Body of pancreas (tissue), 4 donors: ENCODE results near the gene ARPC1A. TPM values are rescaled to one million over a fixed set of nuclear protein-coding genes. Genes with fewer than 3 reads are reported as not detected.

Experiments used
- ATAC-seq: fragments of 150-250 bp; one replicate; pipeline ENCODE4 v1.9.1; 2016
- DNase-seq, 4 donors: peaks; one replicate each; pipeline ENCODE4 v3.0.0-alpha.2; 2019
- H3K27ac ChIP-seq, 4 donors: fragments of 200-600 bp; sonication (generic); 1 replicate in 3 of 4; 2 replicates in 1 of 4; pipeline versions ENCODE4 v1.5.1 to v1.6.1; 2016 to 2019; ENCODE audit warnings: mild to moderate bottlenecking in 1 of 4, mixed read lengths in 1 of 4, moderate library complexity in 1 of 4
- H3K27me3 ChIP-seq, 2 donors: fragments of 200-600 bp; sonication (generic); one replicate each; pipeline ENCODE4 v1.6.0; 2016; ENCODE audit warnings: mild to moderate bottlenecking in 1 of 2
- H3K36me3 ChIP-seq, 2 donors: fragments of 200-600 bp; sonication (generic); replicated peaks in 1 of 2; 2 replicates each; pipeline ENCODE4 v1.5.1; 2016; ENCODE audit warnings: low read depth in 2 of 2; ENCODE audit not compliant: insufficient read depth in 1 of 2
- H3K4me1 ChIP-seq: fragments of 200-600 bp; sonication (generic); one replicate; pipeline ENCODE4 v1.6.0; 2016
- H3K4me3 ChIP-seq, 2 donors: fragments of 200-600 bp; sonication (generic); 1 replicate in 1 of 2; 2 replicates in 1 of 2; pipeline ENCODE4 v1.5.1; 2016 to 2019
- H3K9me3 ChIP-seq, 3 donors: fragments of 200-600 bp; sonication (generic); 1 replicate in 2 of 3; 2 replicates in 1 of 3; pipeline ENCODE4 v1.5.1; 2016
- POLR2A ChIP-seq, 3 donors: fragments of 450-650 bp; IDR thresholded peaks; one replicate each; pipeline ENCODE4 v1.6.1; 2016; ENCODE audit warnings: antibody characterized with exemption in 3 of 3, mild to moderate bottlenecking in 2 of 3
- WGBS, 2 donors: methylation state at CpG; one replicate each; pipeline ENCODE4 v1.1.5; 2017; 5-methylcytosine and 5-hydroxymethylcytosine counted together
- intact Hi-C: fragments of 100-400 bp; cut with DNase I; formaldehyde crosslinking; loops from one replicate; pipeline ENCODE4 v1.15.1; 2023
- total RNA-seq, 2 donors: library from RNA; depleted of rRNA; stranded (reverse); fragments of >200 nt; gene quantifications; one replicate each; pipeline ENCODE4 v1.1.0, GENCODE V29; 2016
- TF ChIP-seq, protein P1 (sequence below), 7 experiments: fragments of 450-650 bp in 4 of 7; fragments of 200-600 bp in 3 of 7; sonication (generic) in 3 of 7; IDR thresholded peaks; one replicate each; pipeline ENCODE4 v1.5.1; 2016 to 2019; ENCODE audit warnings: antibody characterized with exemption in 7 of 7

ARPC1A gene
- total RNA-seq, 2 donors from 2014 or later = 63.0 to 106 TPM

GRCh38 chr7:99362801-99363200 is 37.1 kb downstream of the ARPC1A start:
- Histone ChIP-seq H3K4me3 (no peak overlapping the region), H3K36me3 (peaks cover 6 to 35% of the 10 kb centered on the region in 2 donors), H3K4me1 (no peaks in the 10 kb centered on the region), H3K9me3 (no peaks in the 10 kb centered on the region), H3K27me3 (no peaks in the 10 kb centered on the region), H3K27ac (no peak overlapping the region)
- no peak for TF ChIP-seq POLR2A (IDR thresholded peaks at IDR 0.05)
- TF ChIP-seq, protein P1, sequence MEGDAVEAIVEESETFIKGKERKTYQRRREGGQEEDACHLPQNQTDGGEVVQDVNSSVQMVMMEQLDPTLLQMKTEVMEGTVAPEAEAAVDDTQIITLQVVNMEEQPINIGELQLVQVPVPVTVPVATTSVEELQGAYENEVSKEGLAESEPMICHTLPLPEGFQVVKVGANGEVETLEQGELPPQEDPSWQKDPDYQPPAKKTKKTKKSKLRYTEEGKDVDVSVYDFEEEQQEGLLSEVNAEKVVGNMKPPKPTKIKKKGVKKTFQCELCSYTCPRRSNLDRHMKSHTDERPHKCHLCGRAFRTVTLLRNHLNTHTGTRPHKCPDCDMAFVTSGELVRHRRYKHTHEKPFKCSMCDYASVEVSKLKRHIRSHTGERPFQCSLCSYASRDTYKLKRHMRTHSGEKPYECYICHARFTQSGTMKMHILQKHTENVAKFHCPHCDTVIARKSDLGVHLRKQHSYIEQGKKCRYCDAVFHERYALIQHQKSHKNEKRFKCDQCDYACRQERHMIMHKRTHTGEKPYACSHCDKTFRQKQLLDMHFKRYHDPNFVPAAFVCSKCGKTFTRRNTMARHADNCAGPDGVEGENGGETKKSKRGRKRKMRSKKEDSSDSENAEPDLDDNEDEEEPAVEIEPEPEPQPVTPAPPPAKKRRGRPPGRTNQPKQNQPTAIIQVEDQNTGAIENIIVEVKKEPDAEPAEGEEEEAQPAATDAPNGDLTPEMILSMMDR (IDR thresholded peaks at IDR 0.05) = no peak
- WGBS, 2 donors = 80 to 100% methylated on average over 3 of the region's 3 CpGs
- no peak for DNase-seq
- ATAC-seq = no peak
- intact Hi-C loops = no loop called here

- ATAC-seq = no peak
Observed at GRCh38 chr7:99363286-99363685, 37.6 kb downstream of the ARPC1A start.

DNA sequence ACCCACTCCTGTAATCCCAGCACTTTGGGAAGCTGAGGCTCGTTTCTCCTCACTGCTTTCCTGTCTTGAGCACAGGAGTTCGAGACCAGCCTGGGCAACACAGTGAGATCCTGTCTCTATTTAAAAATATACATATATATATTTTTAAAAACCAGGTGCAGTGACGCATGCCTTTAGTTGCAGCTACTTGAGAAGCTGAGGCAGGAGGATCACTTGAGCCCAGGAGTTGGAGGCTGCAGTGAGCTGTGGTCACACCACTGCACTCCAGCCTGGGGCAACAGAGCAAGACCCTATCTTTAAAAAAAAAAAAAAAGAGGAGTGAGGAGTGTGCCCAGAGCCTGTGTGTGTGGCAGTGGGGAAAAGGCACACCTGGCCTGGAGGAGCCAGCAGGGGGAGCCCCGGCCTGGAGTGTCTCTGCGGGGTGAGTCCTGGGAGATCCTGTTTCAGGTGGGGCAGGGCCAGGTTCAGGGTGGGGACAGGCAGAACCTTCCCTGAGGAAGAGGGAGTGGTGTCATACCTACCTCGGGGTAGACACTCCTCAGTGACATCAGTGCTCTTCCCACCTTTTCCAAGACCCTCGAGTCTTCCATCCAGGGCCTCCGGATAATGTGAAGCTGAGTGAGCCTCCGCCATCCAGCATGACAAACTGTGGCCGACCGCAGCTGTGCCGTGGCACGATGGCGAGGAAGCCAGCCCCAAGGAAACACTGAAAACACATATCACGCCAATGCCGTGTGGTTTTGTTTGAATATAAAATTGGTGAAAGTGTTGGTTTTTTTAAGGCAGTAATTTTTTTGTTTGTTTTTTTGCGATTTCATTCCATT is 39.8 kb downstream of the ARPC1A start:
- DNase-seq (peak; percentile 45 to 67 (median 55)), ATAC-seq (peak; percentile 67)
- WGBS, 2 donors = 78 to 81% methylated on average over 16 to 17 of the region's 17 CpGs
- Histone ChIP-seq H3K36me3 (peaks cover 0 to 21% of the 10 kb centered on the region in 2 donors), H3K9me3 (no peaks in the 10 kb centered on the region), H3K27ac (no peak overlapping the region), H3K27me3 (no peaks in the 10 kb centered on the region), H3K4me1 (no peaks in the 10 kb centered on the region), H3K4me3 (no peak overlapping the region)
- TF ChIP-seq POLR2A (IDR thresholded peaks at IDR 0.05) = no peak
- TF ChIP-seq, protein P1 (IDR thresholded peaks at IDR 0.05) = peak in 6 of 7 experiments; percentile 46 to 62 (median 50)
- intact Hi-C loops = no loop called here

More at GRCh38 chr7:99363286-99363685, 37.6 kb downstream of the ARPC1A start:
- no peak overlapping the region for H3K27ac ChIP-seq
- H3K4me1 ChIP-seq = no peaks in the 10 kb centered on the region
- TF ChIP-seq POLR2A (IDR thresholded peaks at IDR 0.05) = no peak
- TF ChIP-seq, protein P1 (IDR thresholded peaks at IDR 0.05) = no peak
- intact Hi-C loops = no loop called here
- no peak for DNase-seq
- 96% methylated on average over 5 of the region's 5 CpGs for WGBS, 2 donors
- no peaks in the 10 kb centered on the region for H3K27me3 ChIP-seq
- no peak overlapping the region for H3K4me3 ChIP-seq
- no peaks in the 10 kb centered on the region for H3K9me3 ChIP-seq
- H3K36me3 ChIP-seq = peaks cover 6 to 34% of the 10 kb centered on the region in 2 donors

DNA sequence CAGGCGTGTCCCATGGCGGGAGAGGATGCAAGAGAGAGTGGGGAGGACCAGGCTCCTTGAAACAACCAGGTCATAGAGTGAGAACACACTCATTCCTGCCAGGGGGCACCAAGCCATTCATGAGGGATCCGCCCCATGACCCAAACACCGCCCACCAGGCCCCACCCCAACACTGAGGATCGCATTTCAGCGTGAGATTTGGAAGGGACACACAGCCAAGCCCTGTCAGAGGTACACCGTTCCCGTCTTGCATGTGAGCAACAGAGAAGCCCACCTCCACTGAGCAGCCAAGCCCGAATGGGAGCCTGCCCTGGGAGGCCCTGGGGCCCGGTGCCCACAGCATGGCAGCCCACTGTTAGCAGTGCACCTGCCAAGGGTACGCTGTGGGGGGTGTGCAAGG is 40.9 kb downstream of the ARPC1A start:
- Histone ChIP-seq H3K27me3 (no peaks in the 10 kb centered on the region), H3K36me3 (peaks cover 0 to 20% of the 10 kb centered on the region in 2 donors), H3K27ac (no peak overlapping the region), H3K4me1 (peaks cover under 1% of the 10 kb centered on the region), H3K4me3 (no peak overlapping the region), H3K9me3 (no peaks in the 10 kb centered on the region)
- DNase-seq (no peak), ATAC-seq (no peak)
- 89 to 93% methylated on average over 11 of the region's 11 CpGs for WGBS, 2 donors
- intact Hi-C loops = no loop called here
- TF ChIP-seq POLR2A (IDR thresholded peaks at IDR 0.05) = no peak
- TF ChIP-seq, protein P1 (IDR thresholded peaks at IDR 0.05) = no peak
